ENCODE measurements around the gene NPAS1.

Gene NPAS1

GRCh38 chr19:47019431-47020041 lies at the start of gene NPAS1:
NPAS1 (plus strand) TSS chr19:47019837; CDS start chr19:47021048, 1,211 bp downstream.
- Histone ChIP-seq H3K4me1 (peaks cover 0 to 46% (median 30%) of the 10 kb centered on the region in 4 donors), H3K4me3 (peak within 1 kb of the TSS; percentile 17 to 43), H3K27me3 (peaks cover 0 to 44% of the 10 kb centered on the region in 2 donors), H3K9me3 (no peaks in the 10 kb centered on the region), H3K36me3 (no peaks in the 10 kb centered on the region), H3K27ac (no peak within 1 kb of the TSS)
- TF ChIP-seq, protein P1, sequence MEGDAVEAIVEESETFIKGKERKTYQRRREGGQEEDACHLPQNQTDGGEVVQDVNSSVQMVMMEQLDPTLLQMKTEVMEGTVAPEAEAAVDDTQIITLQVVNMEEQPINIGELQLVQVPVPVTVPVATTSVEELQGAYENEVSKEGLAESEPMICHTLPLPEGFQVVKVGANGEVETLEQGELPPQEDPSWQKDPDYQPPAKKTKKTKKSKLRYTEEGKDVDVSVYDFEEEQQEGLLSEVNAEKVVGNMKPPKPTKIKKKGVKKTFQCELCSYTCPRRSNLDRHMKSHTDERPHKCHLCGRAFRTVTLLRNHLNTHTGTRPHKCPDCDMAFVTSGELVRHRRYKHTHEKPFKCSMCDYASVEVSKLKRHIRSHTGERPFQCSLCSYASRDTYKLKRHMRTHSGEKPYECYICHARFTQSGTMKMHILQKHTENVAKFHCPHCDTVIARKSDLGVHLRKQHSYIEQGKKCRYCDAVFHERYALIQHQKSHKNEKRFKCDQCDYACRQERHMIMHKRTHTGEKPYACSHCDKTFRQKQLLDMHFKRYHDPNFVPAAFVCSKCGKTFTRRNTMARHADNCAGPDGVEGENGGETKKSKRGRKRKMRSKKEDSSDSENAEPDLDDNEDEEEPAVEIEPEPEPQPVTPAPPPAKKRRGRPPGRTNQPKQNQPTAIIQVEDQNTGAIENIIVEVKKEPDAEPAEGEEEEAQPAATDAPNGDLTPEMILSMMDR (IDR thresholded peaks at IDR 0.05): no peak
- DNase-seq: no peak
- intact Hi-C loops (cut with DNase I; ENCODE audit: low total_unique reads): loop anchor here (10.0 kb wide), 1 partner anchor 105 kb away; no protein-coding TSS in a partner anchor

GRCh38 chr19:46970815-46971214 lies 48.8 kb upstream of the NPAS1 start:
- TF ChIP-seq, protein P1 (IDR thresholded peaks at IDR 0.05): no peak
- H3K36me3 ChIP-seq: peaks cover 0 to 10% (median 0%) of the 10 kb centered on the region in 3 donors
- no peak overlapping the region for H3K4me3 ChIP-seq
- H3K9me3 ChIP-seq: no peaks in the 10 kb centered on the region
- intact Hi-C loops (cut with DNase I; ENCODE audit: low total_unique reads): no loop called here
- peaks cover 0 to 62% (median 29%) of the 10 kb centered on the region in 4 donors for H3K4me1 ChIP-seq
- peak overlapping the region in 1 of 2 donors; percentile 46 for H3K27ac ChIP-seq
- H3K27me3 ChIP-seq: no peaks in the 10 kb centered on the region
- no peak for DNase-seq

DNA sequence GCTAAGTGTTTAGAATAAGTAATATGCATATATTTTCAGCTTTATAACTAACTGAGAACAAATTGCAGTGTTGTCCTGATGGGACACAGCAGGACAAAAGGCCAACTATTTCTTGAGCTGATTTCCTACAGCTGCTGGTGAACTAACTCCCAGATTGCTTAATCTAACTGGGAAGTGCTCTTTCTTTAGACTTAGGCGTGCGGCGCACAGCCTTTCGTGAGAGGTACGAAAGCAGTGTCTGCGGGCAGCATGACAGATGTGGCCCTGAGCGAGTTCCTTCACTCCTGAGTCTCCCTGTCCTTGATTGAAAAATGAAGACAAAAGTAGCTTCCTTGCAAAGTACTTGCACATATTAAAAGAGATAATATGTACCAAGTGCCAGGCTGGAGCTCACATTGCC lies 47.3 kb upstream of the NPAS1 start:
- H3K36me3 ChIP-seq: peaks cover 0 to 10% (median 0%) of the 10 kb centered on the region in 3 donors
- no peak for DNase-seq
- no peak overlapping the region for H3K27ac ChIP-seq
- H3K27me3 ChIP-seq: no peaks in the 10 kb centered on the region
- H3K9me3 ChIP-seq: no peaks in the 10 kb centered on the region
- intact Hi-C loops (cut with DNase I; ENCODE audit: low total_unique reads): no loop called here
- no peak overlapping the region for H3K4me3 ChIP-seq
- H3K4me1 ChIP-seq: peaks cover 9 to 72% (median 42%) of the 10 kb centered on the region in 4 donors
- TF ChIP-seq, protein P1 (IDR thresholded peaks at IDR 0.05): no peak

GRCh38 chr19:46974181-46974580 lies 45.5 kb upstream of the NPAS1 start:
- no peak overlapping the region for H3K4me3 ChIP-seq
- DNase-seq: no peak
- TF ChIP-seq, protein P1 (IDR thresholded peaks at IDR 0.05): no peak
- peak overlapping the region; percentile 53 to 81 for H3K27ac ChIP-seq
- no peaks in the 10 kb centered on the region for H3K27me3 ChIP-seq
- intact Hi-C loops (cut with DNase I; ENCODE audit: low total_unique reads): no loop called here
- no peaks in the 10 kb centered on the region for H3K9me3 ChIP-seq
- H3K4me1 ChIP-seq: peaks cover 15 to 80% (median 54%) of the 10 kb centered on the region in 4 donors
- peaks cover 0 to 10% (median 0%) of the 10 kb centered on the region in 3 donors for H3K36me3 ChIP-seq

GRCh38 chr19:46975011-46975924 lies 44.4 kb upstream of the NPAS1 start:
- Histone ChIP-seq H3K36me3 (no peaks in the 10 kb centered on the region), H3K4me3 (no peak overlapping the region), H3K9me3 (no peaks in the 10 kb centered on the region), H3K4me1 (peaks cover 15 to 90% (median 64%) of the 10 kb centered on the region in 4 donors), H3K27me3 (no peaks in the 10 kb centered on the region), H3K27ac (peak overlapping the region; percentile 53 to 81)
- no peak for DNase-seq
- intact Hi-C loops (cut with DNase I; ENCODE audit: low total_unique reads): loop anchor here (5.0 kb wide), 1 partner anchor 38 kb away; no protein-coding TSS in a partner anchor
- TF ChIP-seq, protein P1 (IDR thresholded peaks at IDR 0.05): no peak

Measured in tibial artery (tissue), 4 donors.